Measurements from ENCODE around the gene FFAR2.

- TF ChIP-seq, protein P1, sequence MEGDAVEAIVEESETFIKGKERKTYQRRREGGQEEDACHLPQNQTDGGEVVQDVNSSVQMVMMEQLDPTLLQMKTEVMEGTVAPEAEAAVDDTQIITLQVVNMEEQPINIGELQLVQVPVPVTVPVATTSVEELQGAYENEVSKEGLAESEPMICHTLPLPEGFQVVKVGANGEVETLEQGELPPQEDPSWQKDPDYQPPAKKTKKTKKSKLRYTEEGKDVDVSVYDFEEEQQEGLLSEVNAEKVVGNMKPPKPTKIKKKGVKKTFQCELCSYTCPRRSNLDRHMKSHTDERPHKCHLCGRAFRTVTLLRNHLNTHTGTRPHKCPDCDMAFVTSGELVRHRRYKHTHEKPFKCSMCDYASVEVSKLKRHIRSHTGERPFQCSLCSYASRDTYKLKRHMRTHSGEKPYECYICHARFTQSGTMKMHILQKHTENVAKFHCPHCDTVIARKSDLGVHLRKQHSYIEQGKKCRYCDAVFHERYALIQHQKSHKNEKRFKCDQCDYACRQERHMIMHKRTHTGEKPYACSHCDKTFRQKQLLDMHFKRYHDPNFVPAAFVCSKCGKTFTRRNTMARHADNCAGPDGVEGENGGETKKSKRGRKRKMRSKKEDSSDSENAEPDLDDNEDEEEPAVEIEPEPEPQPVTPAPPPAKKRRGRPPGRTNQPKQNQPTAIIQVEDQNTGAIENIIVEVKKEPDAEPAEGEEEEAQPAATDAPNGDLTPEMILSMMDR (IDR thresholded peaks at IDR 0.05): no peak
- no peak for TF ChIP-seq POLR2A (IDR thresholded peaks at IDR 0.05)
Measured at GRCh38 chr19:35470128-35470527, 22.1 kb downstream of the FFAR2 start.
